HG03135 (cell line): ENCODE data around the gene TTC1.

Source experiments
- ATAC-seq: cut with Tn5 transposase; IDR thresholded peaks from one replicate; pipeline ENCODE4 v1.9.1; 2021; ENCODE audit warnings: mild to moderate bottlenecking, moderate library complexity; ENCODE audit not compliant: unreplicated experiment

Gene TTC1

DNA sequence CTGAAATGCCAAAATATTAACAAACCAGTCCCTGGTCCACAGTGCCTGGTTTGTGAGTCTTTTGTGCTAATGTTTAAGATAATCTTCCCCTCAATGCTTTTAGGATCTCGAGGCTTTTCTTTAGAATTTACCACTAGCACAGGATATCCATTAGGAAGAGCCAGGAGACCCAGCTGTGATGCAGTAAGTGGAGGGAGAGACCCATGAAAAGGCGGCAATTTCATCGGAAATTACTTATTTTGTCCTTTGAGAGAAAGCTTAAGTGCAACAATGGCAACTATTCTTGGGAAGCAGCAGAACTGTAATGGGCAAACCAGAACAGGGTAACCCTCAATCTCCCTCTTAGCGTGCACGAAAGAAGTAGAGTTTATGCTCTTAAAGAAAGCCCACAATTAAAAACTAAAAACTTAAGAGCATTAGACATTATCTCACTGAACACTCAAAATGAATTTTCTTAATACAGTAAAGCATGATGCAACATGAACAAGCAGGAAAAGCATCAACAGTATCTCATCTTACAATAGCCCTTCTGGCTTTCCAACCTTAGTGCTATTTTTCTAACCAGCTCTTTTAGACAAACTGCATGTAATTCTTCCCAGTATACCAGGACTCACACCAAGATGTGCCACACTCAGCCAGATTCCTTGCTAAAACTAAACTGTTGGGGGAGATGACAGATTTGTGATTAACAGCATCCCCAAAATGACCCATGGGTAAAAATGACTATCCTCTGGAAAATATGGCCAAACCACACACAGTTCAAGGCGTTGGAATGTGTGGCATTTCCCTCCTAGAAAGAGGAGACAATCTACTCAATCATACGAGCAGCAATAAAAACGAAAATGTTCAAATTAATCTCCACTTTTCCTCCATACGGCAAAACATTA, 73.9 kb downstream of the TTC1 start:
- ATAC-seq, result no peak

DNA sequence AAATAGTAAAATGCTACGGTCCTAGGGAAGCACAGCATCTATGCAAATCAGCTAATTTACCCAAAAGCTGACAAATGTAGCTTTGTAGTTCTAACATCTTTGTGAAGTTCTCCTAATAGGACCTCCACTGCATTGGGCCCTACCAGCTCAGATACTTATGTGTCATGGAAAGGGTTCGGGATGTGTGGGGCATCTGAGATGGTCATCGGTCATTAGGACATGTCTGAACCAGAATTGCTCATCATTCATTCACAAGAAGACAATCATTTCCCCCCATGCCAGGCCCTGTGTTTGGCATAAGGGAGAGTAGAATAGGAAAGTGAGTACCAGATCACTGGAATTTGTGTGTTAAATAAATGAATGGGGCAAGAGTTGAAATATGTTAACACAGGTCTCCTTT, 74.6 kb downstream of the TTC1 start:
- no peak for ATAC-seq

DNA sequence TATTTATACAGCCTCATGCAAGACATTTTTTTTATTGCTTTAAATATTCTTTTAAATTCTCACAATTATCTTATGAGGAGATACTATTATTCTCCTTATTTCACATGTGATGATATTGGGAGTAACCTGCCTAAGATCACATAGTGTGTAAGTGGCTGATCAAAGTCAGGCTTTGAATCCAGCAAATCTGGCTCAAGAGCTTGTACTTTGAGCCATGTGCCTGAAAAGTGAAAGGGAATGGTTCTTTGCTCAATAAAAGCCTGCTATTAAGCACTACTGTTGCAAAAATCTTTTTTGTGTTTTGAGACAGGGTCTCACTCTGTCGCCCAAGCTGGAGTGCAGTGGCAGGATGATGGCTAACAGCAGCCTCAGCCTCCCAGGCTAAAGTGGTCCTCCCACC, 75.2 kb downstream of the TTC1 start:
- ATAC-seq, result no peak

DNA sequence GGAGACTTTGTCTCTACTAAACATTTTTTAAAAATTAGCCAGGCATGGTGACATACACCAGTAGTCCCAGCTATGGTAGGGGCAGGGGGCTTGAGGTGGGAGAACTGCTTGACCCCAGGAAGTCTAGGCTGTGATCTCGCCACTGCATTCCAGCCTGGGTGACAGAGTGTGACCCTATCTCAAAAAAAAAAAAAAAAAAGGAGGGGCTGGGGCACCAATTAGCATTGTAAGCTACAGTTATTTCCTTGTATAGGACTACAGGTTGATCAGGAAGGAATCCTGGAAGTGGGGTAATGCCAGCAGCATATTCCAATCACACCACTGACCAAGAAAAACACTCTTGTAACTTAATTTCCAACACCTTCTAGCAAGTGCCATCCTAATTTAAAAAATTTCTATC, 78.3 kb downstream of the TTC1 start:
- ATAC-seq, result no peak

DNA sequence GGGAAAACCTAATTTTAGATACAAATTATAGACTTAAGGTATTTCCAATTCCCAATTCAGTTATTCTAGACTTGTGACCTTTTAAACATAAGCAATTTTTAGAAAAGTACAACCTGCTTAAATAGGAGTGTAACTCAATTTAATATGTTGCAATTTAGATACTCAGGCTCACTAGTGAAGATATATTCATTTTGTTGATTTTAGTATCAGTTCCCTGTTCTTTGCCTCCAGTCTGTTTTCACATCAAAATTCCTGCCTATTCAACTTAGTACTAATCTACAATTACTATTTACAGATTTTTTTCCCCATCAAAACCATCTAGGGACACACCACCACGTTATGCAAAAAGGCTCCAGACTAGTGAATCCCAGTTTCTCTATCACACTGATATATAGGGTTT, 79.9 kb downstream of the TTC1 start:
- no peak for ATAC-seq

DNA sequence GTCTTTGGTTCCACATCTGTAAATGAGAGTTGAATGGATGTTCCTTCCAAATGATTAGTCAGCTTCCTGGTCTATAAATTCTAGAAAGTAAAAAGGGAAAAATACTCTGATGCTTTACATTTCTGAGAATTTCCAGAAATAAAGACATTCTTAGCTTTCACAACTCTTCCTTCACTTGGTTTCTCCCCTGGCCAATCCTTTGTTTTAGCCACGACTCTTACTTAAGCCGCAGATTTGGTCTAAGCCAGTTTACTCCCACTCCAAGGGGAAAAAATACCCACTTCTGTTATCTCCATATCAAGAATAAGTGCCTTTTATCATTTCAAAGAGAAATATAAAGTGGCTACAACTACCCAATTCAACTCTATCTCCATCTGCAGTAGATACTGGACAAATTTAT, 80.6 kb downstream of the TTC1 start:
- no peak for ATAC-seq

DNA sequence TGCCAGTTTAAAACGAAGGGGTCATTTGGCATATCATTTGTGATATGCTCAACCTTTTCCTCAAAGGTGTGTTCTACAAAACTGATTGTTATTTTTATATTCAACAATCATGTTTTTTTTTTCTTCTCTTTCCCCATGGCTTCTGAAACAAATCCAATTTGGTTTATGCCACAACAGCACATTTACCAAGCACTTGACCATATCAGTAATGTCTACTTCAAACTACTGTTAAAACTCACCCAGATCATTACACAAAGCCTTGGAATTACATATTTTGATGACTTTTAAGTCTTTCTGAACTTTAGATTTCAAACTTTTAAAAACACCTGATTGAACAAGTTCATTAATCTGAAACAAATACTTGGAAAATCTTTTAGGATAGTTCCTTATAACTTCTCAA, 81.1 kb downstream of the TTC1 start:
- no peak for ATAC-seq

DNA sequence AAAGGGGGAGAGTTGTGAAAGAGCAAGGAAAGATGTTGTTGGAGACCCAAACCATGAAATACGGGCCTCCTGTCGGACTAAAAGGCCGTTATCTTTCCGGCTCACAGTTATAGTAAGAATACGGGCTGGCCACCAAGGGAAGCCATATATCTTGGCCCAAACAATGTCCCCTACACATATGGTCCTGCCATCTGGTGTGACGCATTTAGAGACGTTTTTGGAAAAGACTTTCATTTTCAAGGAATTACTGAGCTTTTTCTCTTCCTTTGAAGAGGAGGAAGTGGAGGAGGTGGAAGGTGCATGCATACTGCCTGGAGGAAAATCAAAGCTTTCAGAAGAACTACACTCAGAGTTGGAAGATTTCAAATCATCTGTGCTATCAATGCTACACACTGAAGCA, 83.6 kb downstream of the TTC1 start:
- no peak for ATAC-seq

DNA sequence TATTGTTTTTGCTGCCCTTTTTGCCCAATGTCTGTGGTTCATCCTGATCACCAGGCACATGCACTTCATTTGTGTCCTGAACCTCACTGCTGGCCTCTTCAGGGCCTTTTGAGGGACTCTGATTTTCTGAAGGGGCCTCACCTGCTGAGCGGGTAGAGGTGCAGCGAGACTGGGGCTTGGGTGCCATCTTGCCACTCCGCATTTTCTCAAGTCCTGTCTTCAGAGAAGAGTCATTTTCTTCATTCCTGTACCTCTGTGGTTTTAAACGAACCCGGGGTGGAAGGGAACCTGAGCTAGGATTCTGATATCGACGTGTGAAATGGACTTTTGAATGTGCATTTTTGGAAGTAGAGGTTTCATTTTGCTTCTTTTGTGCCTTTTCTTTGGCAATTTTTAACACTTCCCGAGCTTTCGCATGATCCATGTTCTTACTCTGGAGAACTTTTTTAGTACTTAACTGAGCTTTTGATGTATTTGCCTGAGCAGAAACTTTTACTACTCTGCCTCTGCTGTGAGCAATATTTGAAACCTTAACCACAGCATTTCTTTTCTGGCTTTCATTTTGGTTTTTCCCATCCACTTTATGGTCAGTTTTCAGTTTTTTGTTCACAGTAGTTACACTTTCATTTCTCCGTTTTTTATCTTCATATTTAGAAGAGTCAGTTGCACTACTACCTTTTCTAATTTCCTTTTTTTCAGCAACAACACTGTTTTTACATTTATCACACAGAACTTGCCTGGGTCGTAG, 84.2 kb downstream of the TTC1 start:
- peak; percentile 59 for ATAC-seq

DNA sequence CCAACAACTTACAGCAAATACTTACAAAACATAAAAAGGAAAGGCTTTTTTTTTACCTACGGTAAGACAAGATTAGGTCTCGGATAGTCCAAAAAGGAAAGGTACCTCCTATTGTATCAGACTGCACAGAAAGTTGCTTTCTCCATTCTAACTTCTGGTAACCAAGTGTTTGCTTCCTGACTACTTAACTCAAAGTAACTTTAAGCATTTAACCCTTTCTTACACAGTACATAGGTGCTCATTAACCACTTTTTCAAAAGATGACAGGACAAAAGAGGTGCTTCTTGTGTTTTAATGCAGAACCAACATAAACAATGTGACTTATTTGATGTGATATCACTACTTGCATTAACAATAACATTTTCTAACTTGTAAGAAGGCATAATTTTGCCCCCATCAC, 87.2 kb downstream of the TTC1 start:
- ATAC-seq, result no peak

DNA sequence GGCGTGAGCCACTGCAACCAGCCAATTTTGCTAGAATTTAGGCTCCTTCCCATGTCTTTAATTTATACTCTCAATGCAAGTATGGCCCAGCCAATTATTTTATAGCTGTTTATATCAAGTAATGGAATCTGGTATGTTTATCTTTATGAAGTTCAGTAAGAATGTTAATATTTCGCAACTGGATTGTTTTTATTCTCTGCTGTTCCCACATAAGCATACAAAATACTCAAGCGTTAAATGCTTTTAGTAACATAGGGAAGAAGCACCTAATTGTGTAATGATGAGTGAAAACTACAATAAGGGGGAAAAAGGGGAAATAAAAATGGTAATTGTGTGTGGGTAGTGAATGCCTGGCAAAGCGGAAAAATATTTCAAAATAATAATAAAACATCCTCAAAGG, 89.1 kb downstream of the TTC1 start:
- no peak for ATAC-seq

DNA sequence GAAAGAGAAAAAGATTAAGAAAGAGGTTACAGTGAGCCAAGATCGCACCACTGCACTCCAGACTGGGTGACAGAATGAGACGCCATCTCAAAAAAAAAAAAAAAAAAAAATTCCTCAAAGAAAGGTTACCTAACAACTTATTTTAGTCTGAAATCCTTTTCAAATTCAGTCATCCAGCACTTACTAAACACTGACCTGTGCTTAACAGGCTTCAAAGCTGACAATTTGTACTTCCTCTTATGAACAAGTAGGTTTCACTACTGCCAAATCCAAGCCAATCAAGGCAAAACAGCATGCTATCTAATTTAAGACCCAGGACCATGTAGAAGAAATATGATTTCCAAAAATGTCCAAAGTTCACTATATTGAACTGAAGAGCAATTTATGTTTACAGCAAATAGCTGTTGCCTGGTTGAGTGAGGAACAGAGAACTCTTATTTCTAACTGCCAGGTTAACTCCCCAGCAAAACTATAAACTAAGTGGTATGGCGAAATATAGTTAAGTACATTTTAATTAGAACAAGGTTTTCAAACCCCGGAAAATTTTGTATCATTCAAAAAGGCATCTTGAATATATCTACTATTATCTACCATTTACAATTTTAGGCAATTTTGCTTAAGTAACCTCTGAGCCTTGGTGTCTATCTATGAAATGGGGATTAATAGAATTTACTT, 96.9 kb downstream of the TTC1 start:
- ATAC-seq, result peak; percentile 87

DNA sequence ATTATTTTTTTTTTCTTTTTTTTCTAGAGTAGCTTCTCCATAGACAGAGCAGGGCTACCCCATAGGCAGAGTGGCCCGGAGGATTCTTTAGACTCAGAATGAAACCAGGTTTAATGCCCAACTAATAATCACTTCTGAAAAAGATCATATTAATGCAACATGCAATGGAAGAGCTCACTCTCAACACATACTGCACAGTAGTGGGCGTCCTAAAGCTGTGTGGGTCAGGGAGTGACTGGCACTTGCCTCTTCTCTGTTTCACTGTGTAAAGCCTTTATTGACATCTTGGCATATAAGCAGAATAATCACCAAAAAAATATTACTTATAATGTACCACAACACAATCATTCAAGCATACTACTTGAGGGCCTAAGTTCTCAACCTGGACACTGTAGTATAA, 99.2 kb downstream of the TTC1 start:
- no peak for ATAC-seq
